Raji (cell line): ENCODE data around the gene TERC.

Source experiments
- POLR2A ChIP-seq: IDR thresholded peaks from 2 replicates; pipeline ENCODE4 v1.6.1; 2011; ENCODE audit warnings: low read depth, low read length, control low read depth; ENCODE audit not compliant: insufficient read depth

Gene TERC

GRCh38 chr3:169746924-169747323 lies 17.9 kb downstream of the TERC start:
- TF ChIP-seq POLR2A: no peak

GRCh38 chr3:169744366-169745054 lies 20.4 kb downstream of the TERC start:
- TF ChIP-seq POLR2A: no peak

GRCh38 chr3:169739067-169739466 lies 25.8 kb downstream of the TERC start:
- TF ChIP-seq POLR2A: no peak

- no peak for TF ChIP-seq POLR2A
Measured at GRCh38 chr3:169722724-169723123, 42.1 kb downstream of the TERC start.
